ENCODE results near the gene SUMO4.

DNA sequence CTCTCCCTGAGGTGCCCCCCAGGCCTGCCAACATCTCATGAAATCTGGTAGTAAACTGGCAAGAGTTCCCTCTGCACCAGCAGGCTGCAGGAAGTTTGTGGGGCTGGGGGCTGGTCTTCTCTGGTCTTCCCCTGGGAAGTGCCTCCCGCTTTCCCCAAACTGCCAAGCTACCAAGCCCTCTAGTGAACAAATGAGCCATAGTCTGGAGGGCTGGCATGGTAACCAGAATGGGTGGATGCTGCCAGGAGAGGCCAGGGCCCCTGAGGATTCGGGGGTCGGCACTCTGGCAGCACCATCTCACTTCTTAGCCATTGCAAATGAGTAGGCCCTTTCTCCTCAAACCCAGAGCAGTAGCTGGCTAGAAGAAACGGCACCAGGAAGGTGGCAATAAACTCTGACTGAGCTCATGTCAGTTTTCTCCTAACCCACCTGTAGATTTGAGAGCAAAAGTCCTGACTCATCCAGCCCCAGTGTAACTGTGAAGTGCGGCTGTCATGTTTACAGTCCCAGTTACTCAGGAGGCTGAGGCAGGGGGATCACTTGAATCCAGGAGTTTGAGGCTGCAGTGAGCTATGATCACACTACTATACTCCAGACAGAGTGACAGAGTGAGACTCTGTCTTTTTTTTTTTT lies 48.9 kb downstream of the SUMO4 start:
- TF ChIP-seq, protein P1, sequence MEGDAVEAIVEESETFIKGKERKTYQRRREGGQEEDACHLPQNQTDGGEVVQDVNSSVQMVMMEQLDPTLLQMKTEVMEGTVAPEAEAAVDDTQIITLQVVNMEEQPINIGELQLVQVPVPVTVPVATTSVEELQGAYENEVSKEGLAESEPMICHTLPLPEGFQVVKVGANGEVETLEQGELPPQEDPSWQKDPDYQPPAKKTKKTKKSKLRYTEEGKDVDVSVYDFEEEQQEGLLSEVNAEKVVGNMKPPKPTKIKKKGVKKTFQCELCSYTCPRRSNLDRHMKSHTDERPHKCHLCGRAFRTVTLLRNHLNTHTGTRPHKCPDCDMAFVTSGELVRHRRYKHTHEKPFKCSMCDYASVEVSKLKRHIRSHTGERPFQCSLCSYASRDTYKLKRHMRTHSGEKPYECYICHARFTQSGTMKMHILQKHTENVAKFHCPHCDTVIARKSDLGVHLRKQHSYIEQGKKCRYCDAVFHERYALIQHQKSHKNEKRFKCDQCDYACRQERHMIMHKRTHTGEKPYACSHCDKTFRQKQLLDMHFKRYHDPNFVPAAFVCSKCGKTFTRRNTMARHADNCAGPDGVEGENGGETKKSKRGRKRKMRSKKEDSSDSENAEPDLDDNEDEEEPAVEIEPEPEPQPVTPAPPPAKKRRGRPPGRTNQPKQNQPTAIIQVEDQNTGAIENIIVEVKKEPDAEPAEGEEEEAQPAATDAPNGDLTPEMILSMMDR (IDR thresholded peaks at IDR 0.05), result no peak
- no peak for TF ChIP-seq POLR2AphosphoS5 (IDR thresholded peaks at IDR 0.05)
- TF ChIP-seq EP300 (IDR thresholded peaks at IDR 0.05), result no peak
- no peak for TF ChIP-seq POLR2A (IDR thresholded peaks at IDR 0.05; ENCODE audit: low read depth)
